Smooth muscle cell (in vitro differentiated cells): ENCODE results near the gene ZMYND8. TPM values are rescaled to one million over a fixed set of nuclear protein-coding genes. Genes with fewer than 3 reads are reported as not detected.

Experiments used
- DNase-seq: peaks from one replicate; lab custom pipeline; 2025; ENCODE audit not compliant: unreplicated experiment; lab: John Stamatoyannopoulos, UW
- H2AFZ ChIP-seq: fragments of 200-600 bp; sonication (generic); 2 replicates; pipeline ENCODE4 v1.6.0; 2016; ENCODE audit warnings: antibody characterized with exemption, low read depth, mild to moderate bottlenecking
- H3F3A ChIP-seq: fragments of 200-600 bp; sonication (generic); 2 replicates; pipeline ENCODE4 v1.6.0; 2017; ENCODE audit warnings: antibody characterized with exemption, low read depth
- H3K27ac ChIP-seq: fragments of 200-600 bp; sonication (generic); 2 replicates; pipeline ENCODE4 v1.5.1; 2016; ENCODE audit warnings: low read depth, mild to moderate bottlenecking
- H3K27me3 ChIP-seq: fragments of 200-600 bp; sonication (generic); 2 replicates; pipeline ENCODE4 v1.6.1; 2016; ENCODE audit warnings: low read depth, mild to moderate bottlenecking
- H3K36me3 ChIP-seq: fragments of 200-600 bp; sonication (generic); 2 replicates; pipeline ENCODE4 v1.5.1; 2016; ENCODE audit warnings: low read depth
- H3K4me1 ChIP-seq: fragments of 200-600 bp; sonication (generic); 2 replicates; pipeline ENCODE4 v1.5.1; 2016; ENCODE audit warnings: low read depth
- H3K4me2 ChIP-seq: fragments of 200-600 bp; sonication (generic); 2 replicates; pipeline ENCODE4 v1.6.0; 2016; ENCODE audit warnings: mild to moderate bottlenecking
- H3K4me3 ChIP-seq: fragments of 200-600 bp; sonication (generic); 2 replicates; pipeline ENCODE4 v1.5.1; 2016; ENCODE audit warnings: mild to moderate bottlenecking
- H3K79me2 ChIP-seq: fragments of 200-600 bp; sonication (generic); 2 replicates; pipeline ENCODE4 v1.6.0; 2016; ENCODE audit warnings: low read depth, mild to moderate bottlenecking
- H3K9ac ChIP-seq: fragments of 200-600 bp; sonication (generic); 2 replicates; pipeline ENCODE4 v1.6.0; 2016; ENCODE audit warnings: low read depth
- H3K9me3 ChIP-seq: fragments of 200-600 bp; sonication (generic); replicated peaks from 2 replicates; pipeline ENCODE4 v1.5.1; 2016; ENCODE audit warnings: low read depth
- H4K20me1 ChIP-seq: fragments of 200-600 bp; sonication (generic); 2 replicates; pipeline ENCODE4 v1.6.0; 2016; ENCODE audit warnings: low read depth
- CTCF ChIP-seq: fragments of 200-600 bp; sonication (generic); IDR thresholded peaks from 2 replicates; pipeline ENCODE4 v1.5.1; 2017; ENCODE audit warnings: borderline replicate concordance, mild to moderate bottlenecking, antibody characterized with exemption; ENCODE audit not compliant: insufficient read depth, poor library complexity, severe bottlenecking
- WGBS: methylation state at CpG from one replicate; pipeline ENCODE4 v1.1.7; 2016; ENCODE audit warnings: low lambda C conversion rate; 5-methylcytosine and 5-hydroxymethylcytosine counted together
- polyA plus RNA-seq: library from polyadenylated mRNA; unstranded; fragments of >200 nt; fragmentation: Nextera tagmentation; extraction: Ambion mirVana; gene quantifications from 2 replicates; pipeline ENCODE4 v1.2.1, GENCODE V29; 2016
- total RNA-seq: library from RNA; depleted of rRNA; stranded (reverse); fragments of >200 nt; gene quantifications from 2 replicates; pipeline ENCODE4 v1.2.3, GENCODE V29; 2014

The ZMYND8 gene
- 22.7 and 24.1 TPM in 2 replicates for total RNA-seq
- 14.7 and 15.2 TPM in 2 replicates for polyA plus RNA-seq

- H3F3A ChIP-seq = peaks cover 53% of the 10 kb centered on the region
- peak within 1 kb of the TSS; percentile 99 for H3K27ac ChIP-seq
- H3K4me2 ChIP-seq = peak within 1 kb of the TSS; percentile 81
- H3K9me3 ChIP-seq = no peaks in the 10 kb centered on the region
- peaks cover 47% of the 10 kb centered on the region for H3K79me2 ChIP-seq
- no peak for TF ChIP-seq CTCF
- no peaks in the 10 kb centered on the region for H3K27me3 ChIP-seq
- peak; percentile 83 for DNase-seq
- H2AFZ ChIP-seq = peak within 1 kb of the TSS; percentile 3
- peak within 1 kb of the TSS; percentile 43 for H3K4me3 ChIP-seq
- peak within 1 kb of the TSS; percentile 86 for H3K9ac ChIP-seq
- peaks cover 89% of the 10 kb centered on the region for H3K4me1 ChIP-seq
- no peaks in the 10 kb centered on the region for H3K36me3 ChIP-seq
- 14% methylated on average over 21 of the region's 21 CpGs for WGBS
- H4K20me1 ChIP-seq = no peaks in the 10 kb centered on the region
These were observed at the start of gene ZMYND8 for GRCh38 chr20:47356526-47357295. ZMYND8 (minus strand) TSS chr20:47356699; CDS start chr20:47356670, 29 bp downstream.

- no peaks in the 10 kb centered on the region for H3K9me3 ChIP-seq
- H3K36me3 ChIP-seq = no peaks in the 10 kb centered on the region
- TF ChIP-seq CTCF = no peak
- H2AFZ ChIP-seq = no peak overlapping the region
- no peak for DNase-seq
- no peaks in the 10 kb centered on the region for H3F3A ChIP-seq
- H3K27ac ChIP-seq = no peak overlapping the region
- H3K27me3 ChIP-seq = no peaks in the 10 kb centered on the region
- H3K4me3 ChIP-seq = no peak overlapping the region
- H3K79me2 ChIP-seq = no peaks in the 10 kb centered on the region
- H3K4me1 ChIP-seq = no peaks in the 10 kb centered on the region
- no peaks in the 10 kb centered on the region for H4K20me1 ChIP-seq
- 96% methylated on average over 4 of the region's 4 CpGs for WGBS
- no peak overlapping the region for H3K9ac ChIP-seq
- H3K4me2 ChIP-seq = no peak overlapping the region
These were observed 49.4 kb upstream of the ZMYND8 start for GRCh38 chr20:47405775-47406325.

- no peak for TF ChIP-seq CTCF
- 95% methylated on average over 5 of the region's 5 CpGs for WGBS
- no peak for DNase-seq
- no peak overlapping the region for H3K27ac ChIP-seq
- H3K4me1 ChIP-seq = no peaks in the 10 kb centered on the region
- H3K4me3 ChIP-seq = no peak overlapping the region
- H3F3A ChIP-seq = no peaks in the 10 kb centered on the region
- no peak overlapping the region for H3K9ac ChIP-seq
- no peak overlapping the region for H2AFZ ChIP-seq
- H3K27me3 ChIP-seq = no peaks in the 10 kb centered on the region
- H3K9me3 ChIP-seq = no peaks in the 10 kb centered on the region
- H3K36me3 ChIP-seq = no peaks in the 10 kb centered on the region
- H4K20me1 ChIP-seq = no peaks in the 10 kb centered on the region
- no peaks in the 10 kb centered on the region for H3K79me2 ChIP-seq
- H3K4me2 ChIP-seq = no peak overlapping the region
These were observed 44.2 kb upstream of the ZMYND8 start for GRCh38 chr20:47400685-47401084.
